ENCODE measurements around the gene EHD3.
A peak's percentile ranks its signal among the peaks of the same experiment; 100 is the strongest.

The EHD3 gene

DNA sequence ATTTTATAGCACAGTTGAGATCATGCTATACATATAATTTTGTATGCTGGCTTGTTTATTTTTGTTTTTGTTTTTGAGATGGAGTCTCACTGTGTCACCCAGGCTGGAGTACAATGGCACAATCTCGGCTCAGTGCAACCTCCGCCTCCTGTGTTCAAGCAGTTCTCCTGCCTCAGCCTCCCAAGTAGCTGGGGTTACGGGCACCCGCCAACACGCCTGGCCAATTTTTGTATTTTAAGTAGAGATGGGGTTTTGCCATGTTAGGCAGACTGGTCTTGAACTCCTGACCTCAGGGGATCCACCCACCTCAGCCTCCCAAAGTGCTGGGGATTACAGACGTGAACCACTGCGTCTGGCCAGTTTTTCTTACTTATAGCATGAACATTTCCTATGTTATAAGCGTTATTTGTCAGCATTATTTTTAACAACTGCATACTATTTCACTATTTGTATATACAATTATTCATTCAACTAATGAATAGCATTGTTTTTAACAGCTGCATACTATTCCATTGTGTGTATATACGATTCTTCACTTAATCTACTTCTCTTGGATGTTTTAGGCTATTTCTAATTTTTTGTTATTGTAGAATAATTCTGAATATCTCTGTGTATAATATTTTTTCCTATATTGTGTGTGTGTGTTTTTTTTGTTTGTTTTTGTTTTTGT, 3.5 kb downstream of the EHD3 start:
- no peak for DNase-seq

DNA sequence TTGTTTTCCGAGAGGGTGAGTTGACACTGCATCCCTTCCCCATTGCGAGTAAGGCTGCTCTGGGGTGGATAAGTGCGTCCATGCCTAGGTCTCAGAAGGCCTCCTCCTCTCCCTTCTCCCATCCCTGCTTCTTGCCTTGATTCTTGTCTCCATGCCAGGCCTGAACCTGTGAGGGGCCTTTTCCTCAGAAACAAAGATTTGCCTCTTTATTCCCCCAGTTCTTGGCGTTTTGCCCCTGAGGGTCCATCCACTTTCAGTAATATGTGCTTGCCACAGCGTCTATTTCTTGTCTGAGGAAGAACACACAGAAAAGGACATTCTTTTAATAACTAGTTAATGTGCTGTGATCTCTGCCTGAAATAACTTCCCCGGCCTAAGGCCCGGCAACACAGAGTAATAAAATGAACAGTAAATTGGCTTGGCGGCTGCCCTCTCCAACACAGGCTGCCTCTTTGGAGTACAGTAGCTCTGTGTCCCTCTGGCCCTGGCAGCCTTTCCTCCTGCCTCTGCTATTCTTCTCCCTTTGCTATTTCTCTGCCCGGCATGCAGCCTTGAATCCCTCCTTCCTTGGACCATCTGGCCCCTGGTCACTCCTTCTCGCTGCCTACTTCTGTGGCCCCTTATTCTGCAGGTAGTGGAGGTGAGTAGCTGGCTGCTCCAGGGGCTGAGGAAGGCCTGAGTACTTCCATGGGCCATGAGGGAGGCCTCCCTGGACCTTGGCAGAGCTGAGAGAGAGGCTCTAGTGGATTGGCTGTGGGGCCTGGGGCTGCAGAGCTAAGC, 4.4 kb downstream of the EHD3 start:
- DNase-seq, result no peak

DNA sequence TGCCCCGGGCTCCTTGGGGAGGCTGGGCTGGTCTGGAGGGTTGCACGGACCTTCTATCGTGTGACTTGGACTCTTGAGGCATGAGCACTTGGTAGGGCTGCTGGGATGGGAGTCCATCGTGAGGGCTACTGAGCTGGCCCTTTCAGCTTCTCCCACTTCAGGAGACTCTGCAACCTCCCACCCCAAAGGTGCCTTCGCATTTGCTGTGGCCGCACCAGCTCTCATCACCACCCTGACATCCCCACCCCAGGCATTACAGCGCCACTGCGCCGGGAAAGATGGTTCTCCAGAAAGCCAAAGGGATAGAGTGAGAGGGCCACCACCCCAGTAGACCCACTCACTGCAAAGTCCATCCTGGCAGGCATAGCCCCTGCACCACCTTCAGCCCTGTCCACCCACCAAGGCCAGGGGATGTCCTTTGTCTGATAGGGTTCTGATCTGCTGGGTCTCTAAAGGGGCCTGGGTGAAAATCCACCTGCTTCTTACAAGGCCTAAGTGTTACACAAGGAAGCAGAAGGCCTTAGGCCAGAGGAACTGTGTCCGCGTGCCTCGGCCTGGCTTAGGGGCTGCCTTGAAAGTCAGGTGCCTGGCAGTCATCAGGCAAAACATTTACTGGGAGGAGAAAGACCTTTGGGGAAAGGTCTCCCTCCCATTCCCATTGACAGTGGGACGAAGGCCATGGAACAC, 5.1 kb downstream of the EHD3 start:
- DNase-seq, result no peak

DNA sequence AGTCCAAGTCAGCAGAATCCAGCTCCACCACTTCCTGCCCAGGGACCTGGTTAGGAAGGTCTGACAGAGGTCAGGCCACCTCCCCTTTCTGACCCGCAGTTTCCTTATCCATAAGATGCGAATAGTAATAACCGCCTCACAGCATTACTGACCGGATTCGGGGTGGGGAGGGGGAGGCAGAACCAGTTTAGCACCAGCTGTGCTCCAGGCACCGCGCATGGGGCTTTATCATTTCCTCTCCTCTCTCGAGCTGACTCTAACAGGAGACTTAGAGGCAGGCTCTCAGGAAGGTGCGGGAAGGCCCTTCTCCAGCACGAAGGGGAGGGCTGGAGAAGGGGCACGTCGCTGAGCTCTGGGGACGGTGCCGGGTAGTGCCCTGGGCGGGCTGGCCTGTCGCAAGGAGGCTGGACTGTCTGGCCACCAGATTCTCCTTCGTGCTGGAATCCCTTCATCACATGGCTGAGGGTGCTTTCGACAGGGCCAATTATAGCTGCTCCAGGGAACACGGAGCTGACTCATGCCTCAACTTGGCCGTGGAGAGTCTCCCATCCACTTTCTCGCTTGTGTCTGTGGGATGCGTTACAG, 5.7 kb downstream of the EHD3 start:
- DNase-seq, result no peak

DNA sequence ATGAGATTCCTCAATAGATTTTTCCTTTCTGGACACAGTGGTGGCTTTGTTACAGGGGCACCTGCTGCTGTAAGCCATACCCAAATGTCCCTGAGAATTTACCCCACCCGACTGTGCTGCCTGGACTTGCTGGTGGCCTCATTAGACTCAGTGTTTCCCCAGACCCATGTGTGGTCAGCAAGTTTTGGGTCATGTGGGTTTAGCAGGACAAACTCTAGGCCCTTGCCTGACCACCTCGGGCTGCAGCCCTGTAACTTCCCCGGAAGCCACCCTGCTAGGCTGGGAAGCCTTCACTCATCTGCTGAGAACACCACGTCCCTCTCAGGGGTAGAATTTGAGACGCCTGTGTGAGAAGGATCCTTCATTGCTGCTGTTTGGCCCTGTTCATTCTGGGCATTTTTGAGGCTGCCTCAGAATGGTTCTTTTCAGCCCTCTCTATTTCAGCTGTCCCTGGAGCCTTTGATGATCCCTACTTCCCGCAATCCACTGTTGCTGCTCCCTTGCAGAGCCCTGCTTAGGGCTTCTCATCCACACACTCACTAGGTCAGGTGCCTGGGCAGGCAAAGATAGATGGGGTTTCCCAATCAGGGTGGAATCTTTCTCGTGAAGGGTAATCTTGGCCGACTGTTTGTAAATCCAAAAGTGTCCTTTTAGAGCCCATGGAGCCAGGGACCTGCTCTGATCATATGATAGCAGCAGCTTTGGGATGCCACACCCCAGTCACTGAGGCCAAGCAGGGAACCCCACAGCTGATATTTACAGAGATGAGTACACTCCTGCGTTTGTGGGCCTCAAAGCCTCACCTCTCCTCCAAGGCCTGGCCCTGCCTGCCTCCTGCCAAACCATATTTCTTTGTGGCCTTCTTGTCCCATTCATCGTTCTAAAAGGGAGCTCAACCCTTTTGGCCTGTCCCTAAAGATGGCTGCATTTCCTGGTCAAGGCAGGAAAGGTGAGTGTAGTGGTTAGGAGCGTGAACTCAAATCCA, 6.7 kb downstream of the EHD3 start:
- DNase-seq, result no peak

DNA sequence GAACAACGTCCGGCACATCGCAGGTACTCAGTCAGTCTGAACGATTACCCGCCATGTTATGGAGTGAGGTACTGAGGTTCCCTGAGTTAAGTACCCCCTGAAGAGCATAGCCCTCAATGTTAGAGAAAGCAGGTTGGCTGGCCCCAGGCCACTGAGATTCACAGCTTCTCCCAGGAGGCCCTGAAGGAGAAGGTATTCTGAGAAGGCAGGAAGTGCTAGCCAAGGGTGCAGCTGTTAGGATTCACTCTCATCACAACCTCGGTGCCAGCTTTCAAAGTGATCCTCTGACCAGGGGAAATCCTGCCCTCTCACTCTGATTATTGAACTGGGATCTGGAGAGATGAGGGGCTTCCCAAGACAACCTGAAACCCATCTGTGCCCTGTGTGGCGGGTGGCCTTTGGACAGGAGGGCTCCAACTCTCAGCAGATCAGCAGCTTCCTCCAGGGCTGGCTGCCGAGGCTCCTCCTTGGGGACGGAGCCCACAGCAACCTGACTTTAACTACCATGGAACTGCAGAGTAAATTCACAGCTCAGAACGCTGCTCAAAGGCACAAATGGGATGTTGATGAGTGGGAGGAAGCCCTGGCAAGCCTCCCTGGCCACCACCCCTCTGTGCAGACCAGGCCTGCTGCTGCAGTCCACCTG, 7.8 kb downstream of the EHD3 start:
- peak; percentile 0 for DNase-seq

DNA sequence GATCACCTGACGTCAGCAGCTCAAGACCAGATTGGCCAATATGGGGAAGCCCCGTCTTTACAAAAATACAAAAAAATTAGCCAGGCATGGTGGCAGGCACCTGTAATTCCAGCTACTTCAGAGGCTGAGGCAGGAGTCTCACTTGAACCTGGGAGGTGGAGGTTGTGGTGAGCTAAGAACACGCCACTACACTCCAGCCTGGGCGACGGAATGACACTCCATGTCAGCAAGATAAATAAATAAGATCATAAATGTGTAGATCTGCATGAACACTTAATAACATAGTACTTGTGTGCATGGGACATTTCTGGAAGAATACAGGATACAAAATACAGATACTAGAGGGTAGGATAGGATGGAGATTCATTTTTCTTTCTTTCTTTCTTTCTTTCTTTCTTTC, 9.1 kb downstream of the EHD3 start:
- DNase-seq, result no peak

DNA sequence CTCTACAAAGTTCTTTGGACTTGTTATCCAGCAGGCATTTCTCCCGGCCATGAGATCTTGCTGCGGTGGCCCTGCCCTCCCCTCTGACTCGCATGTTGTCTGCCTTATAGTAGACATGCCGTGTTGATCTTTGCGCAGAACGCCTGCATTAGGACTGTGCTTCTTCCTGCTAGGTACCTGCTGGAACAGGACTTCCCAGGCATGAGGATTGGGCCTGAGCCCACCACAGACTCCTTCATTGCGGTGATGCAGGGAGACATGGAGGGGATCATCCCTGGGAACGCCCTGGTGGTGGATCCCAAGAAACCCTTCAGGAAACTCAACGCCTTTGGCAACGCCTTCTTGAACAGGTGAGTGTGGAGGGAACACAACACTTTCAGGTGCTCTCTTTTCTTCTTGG, 10.1 kb downstream of the EHD3 start:
- DNase-seq, result no peak

DNA sequence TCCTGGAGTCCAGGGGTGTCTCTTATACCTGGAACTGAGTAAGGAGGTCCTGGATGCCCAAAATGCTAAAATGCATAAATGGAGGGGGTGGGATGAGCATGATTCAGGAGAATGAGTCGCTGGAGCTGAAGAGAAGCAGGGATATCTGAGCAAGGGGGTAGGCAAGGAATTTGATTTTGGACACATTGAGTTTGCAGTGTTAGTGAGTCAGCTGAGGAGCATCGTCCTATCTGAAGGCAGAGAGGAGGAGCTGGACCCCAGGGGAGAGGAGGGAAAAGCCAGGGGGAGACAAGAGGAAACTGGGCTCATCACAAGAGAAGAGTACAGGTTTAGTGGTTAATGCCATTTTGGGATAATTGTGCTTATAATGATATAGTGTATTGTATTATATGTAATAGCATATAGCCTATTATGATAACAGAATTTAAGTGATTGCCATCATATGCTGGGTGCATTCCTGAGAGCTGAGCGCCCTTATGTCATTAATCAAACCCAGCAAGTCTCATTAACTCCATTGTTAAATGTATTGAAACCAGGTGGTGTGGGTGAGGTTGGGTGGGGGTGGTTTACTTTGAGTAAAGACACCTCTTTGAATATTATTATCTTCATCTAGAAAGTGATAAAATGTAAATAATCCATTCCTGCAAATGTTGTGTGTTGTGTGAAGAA, 12.4 kb downstream of the EHD3 start:
- DNase-seq, result no peak

DNA sequence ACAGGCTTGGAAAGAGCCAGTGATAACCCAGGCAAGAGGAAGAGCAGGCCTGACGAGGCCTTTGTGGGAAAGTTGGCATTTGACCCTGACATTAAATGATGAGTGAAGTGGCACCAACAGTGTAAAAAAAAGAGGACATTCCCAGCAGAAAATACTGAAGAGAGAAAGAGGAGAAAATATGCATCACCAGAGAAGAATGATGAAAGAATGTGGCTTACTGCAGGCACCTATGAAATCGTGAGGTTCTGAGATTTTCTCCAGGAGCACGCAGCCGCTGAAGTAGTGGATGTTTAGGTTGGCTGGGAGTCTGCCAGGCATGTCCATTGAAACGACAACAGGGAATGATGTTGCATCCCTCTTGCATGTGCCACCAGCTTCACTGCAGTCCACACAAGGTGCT, 13.8 kb downstream of the EHD3 start:
- no peak for DNase-seq

DNA sequence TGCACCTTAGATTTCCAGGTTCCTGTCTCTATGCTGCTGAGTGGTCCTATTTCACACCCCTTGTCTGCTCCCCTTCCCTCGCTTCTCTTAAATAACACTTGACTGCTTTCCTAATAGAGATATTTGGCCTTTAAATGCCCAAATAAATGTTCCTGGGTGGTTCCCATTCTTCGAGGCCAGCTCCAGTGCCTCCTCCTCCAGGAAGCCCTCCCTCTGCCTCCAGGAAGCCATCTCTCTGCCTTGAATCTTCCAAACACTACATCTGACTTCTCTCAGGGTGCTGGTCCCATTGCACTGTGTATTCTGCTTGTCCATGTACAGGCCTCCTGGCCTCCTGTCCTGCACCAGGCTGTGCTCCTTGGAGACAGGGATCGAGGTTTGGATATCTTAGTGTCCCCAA, 14.2 kb downstream of the EHD3 start:
- DNase-seq, result no peak

DNA sequence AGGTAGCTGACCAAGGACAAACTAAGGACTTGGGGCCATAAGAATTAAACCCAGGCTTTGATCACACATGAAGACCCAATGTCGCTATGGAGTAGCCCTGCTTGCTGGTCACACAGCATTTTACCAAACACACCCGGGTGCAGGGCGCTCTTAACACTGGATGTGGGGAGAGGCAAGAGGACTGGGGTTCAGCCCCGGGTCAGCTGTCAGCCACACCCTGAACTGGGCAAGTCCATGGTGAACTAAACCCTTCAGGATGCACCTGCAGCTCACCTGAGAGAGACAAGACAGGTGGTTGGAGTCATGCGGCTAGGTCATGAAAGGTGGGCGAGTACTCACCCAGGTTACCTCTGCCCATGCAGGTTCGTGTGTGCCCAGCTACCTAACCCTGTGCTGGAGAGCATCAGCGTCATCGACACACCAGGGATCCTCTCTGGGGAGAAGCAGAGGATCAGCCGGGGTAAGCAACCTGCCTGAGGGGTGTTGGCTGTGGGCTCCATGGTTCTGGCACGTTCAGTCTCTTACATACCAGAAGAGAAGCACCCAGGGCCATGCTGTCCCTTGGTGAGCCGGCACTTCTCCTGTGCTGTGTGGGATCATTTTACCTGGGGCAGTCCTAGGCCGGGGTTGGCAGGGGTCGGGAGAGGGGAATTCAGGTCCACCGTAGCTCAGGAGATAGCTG, 15.2 kb downstream of the EHD3 start:
- no peak for DNase-seq

DNA sequence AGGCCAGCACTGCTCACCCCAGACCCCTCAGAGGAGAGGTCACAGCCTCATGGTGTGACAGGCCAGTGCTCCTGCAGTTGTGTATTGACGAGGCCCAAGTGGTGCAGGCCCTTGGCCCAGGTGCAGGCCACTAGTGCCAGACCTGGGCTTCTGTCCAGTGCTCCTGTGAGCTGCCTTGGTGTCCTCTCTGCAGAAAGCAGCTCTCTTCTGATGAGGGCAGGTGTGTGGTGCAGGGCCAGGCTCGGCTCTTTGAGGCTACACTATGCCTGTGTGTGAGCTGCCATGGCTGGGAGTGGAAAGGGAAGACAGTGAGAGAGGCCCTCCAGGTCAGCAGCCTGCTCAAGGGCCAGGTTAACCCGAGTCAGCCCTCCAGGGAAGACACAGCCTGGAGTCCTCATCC, 17.1 kb downstream of the EHD3 start:
- no peak for DNase-seq

DNA sequence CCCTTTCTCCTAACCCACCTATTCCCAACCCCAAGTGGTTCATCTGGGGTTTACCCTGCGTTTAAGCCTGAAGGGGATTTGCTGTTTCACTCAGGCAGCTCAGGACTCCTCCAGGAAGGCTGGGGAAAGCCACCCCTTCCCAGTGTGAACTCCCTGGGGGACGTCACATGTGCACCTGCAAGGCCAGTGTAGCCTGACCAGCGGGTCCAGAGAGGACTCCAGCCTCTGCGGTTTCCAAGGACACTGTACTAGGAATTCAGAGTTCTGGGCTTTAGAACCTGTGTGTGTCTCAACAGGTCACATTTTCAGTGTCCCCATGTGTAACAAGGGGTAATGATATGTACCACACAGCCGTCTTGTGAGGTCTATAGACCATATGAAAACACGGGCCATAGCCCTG, 17.9 kb downstream of the EHD3 start:
- no peak for DNase-seq

DNA sequence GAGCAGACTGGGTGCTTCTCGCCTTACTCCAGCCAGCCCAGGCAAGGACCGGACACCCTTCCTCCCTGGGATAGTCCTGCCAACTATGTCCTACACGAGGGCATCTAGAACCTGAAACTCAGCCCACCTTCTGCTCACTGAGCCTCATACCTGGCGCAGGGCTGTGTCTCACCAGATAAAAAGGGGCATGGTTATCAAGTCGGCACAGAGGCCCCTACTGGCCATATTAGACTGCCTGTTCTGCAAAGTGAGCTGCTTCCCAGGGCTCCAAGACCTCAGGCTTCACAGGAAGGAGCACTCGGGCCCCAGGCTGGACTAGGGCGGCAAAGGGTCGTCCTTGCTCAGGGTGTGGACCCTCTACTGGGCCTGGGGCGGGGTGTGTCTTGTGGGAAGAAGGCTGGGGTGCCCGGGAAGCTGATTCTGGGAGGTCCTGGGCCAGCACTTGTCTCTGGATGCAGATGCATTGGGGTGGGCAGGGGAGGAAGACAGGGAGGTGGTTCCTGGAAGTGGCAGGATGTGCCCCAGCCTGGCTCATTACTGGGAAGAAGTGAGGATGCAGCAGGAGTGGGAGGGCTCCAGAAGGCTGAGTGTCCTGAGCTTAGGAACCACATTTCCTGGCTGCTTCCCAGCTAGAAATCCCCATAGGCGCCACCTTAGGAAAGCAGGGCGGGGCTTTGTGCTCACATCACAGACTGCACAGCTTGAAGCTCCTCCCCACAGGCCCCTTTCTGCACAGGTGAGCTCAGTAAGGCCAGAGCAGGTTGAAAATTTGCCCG, 19.6 kb downstream of the EHD3 start:
- DNase-seq, result no peak

DNA sequence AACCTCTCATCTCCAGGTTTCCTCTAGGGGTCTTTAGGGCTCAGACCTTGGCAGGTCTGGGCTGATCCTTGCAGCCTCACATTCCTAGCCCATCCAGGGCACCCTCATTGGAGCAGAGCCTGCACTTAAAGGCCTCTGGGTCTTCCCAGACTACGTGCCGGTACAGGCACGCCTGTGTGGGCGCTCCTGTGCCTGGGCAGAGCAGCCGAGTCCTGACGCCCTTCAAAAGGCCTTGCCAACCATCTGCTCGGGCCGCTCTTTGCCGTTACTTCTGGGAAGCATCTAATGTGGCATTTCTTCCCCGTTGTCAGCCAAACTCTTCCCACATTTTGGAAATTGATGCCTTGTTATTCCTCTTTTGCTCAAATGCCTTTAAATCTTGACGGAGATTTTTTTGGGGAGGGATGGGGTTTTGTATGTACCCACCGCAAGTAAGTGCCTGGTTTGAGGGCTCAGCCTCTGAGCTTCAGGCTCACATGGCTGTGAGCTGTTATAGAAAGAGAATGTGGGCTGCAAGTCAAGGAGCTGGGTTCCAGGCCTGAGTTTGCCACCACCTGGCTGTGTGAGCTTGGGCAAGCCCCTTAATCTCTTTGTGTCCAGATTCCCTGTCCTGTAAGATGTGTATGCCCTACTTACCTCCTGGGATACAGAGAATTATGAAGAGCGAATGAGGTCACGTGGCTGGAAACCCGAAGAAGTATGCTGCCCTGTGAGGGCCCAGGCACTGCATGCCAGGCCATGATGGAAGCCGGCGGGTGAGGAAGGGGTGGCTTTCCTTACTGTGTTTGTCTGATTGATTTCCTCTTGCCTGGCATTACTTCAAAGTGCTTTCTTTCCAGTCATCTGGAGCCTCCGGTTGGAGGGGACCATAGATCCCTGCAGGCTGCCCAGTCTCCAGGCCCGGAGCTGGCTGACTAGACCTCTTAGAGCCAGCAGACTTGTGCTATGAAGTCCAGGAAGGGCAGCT, 20.6 kb downstream of the EHD3 start:
- no peak for DNase-seq

DNA sequence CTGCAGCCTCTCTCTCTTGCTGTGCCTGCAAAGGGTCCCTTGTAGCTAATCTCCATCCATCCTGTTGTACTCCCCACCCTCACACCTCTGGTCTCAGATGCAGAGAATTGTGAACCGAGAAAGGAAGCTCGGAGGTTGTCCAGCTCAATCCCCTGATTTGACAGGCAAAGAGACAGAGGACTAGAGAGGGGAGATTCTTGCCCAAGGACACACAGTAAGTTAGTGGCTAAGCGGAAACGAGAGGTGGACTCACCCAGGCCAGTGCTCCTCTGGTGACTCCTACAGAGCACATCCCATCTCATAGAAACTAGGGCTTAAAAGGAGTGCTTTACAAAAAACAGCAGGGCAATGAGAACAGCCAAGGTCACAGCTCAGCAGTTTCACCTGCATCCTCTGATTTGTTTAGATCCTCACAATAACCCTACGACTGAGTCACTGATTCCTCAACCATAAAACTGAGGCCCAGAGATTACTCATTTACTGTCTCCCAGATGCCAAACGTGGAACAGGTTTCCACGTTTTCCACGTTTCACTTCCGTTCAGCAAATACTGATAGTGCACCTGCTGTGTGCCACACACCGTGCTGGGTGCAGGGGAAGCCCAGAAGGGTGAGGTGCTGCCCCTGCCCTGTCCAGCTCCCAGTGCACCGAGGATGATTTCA, 22.1 kb downstream of the EHD3 start:
- no peak for DNase-seq
